H9 (cell line): Measurements from ENCODE around the gene MMEL1. TPM values are rescaled to one million over a fixed set of nuclear protein-coding genes. Genes with fewer than 3 reads are reported as not detected.

Experiments used
- DNase-seq: peaks from one replicate; pipeline ENCODE4 v3.0.0-alpha.2; 2017
- H2AFZ ChIP-seq: one replicate; pipeline ENCODE4 v1.6.1; 2013; ENCODE audit warnings: mild to moderate bottlenecking, low read length, control low read depth, moderate library complexity
- H2AK5ac ChIP-seq: 2 replicates; pipeline ENCODE4 v1.6.1; 2013; ENCODE audit warnings: low read length, control low read depth, mixed read lengths; ENCODE audit not compliant: insufficient read length
- H2BK120ac ChIP-seq: one replicate; pipeline ENCODE4 v1.6.1; 2013; ENCODE audit warnings: low read depth, mild to moderate bottlenecking, low read length, control low read depth, inconsistent platforms; ENCODE audit not compliant: poor library complexity, severe bottlenecking
- H2BK12ac ChIP-seq: 2 replicates; pipeline ENCODE4 v1.6.1; 2013; ENCODE audit warnings: low read length, control low read depth, mixed read lengths, low read depth; ENCODE audit not compliant: insufficient read length
- H2BK15ac ChIP-seq: 2 replicates; pipeline ENCODE4 v1.6.1; 2013; ENCODE audit warnings: low read depth, low read length, control low read depth
- H2BK20ac ChIP-seq: one replicate; pipeline ENCODE4 v1.6.1; 2013; ENCODE audit warnings: low read depth, mild to moderate bottlenecking, low read length, control low read depth, inconsistent platforms; ENCODE audit not compliant: poor library complexity, severe bottlenecking
- H2BK5ac ChIP-seq: 2 replicates; pipeline ENCODE4 v1.6.1; 2013; ENCODE audit warnings: low read length, control low read depth, mixed read lengths; ENCODE audit not compliant: insufficient read length
- H3K14ac ChIP-seq: 2 replicates; pipeline ENCODE4 v1.6.1; 2013; ENCODE audit warnings: low read length, control low read depth; ENCODE audit not compliant: insufficient read depth
- H3K18ac ChIP-seq: 2 replicates; pipeline ENCODE4 v1.6.1; 2013; ENCODE audit warnings: low read depth, mild to moderate bottlenecking, mixed read lengths, low read length, control low read depth; ENCODE audit not compliant: insufficient read length
- H3K23ac ChIP-seq: 2 replicates; pipeline ENCODE4 v1.6.1; 2013; ENCODE audit warnings: low read length, control low read depth, mixed read lengths, low read depth; ENCODE audit not compliant: insufficient read length
- H3K23me2 ChIP-seq: 2 replicates; pipeline ENCODE4 v1.6.1; 2013; ENCODE audit warnings: low read depth, mild to moderate bottlenecking, mixed read lengths, low read length, control low read depth; ENCODE audit not compliant: insufficient read length, poor library complexity, severe bottlenecking
- H3K27ac ChIP-seq: 2 replicates; pipeline ENCODE4 v1.5.1; 2013; ENCODE audit warnings: low read length, control low read depth, mixed read lengths, low read depth; ENCODE audit not compliant: insufficient read length
- H3K27me3 ChIP-seq: 2 replicates; pipeline ENCODE4 v1.6.1; 2013; ENCODE audit warnings: low read length, control low read depth, inconsistent platforms; ENCODE audit not compliant: insufficient read depth
- H3K4ac ChIP-seq: 2 replicates; pipeline ENCODE4 v1.6.1; 2013; ENCODE audit warnings: low read depth, mild to moderate bottlenecking, control low read depth, inconsistent platforms, low read length, moderate library complexity
- H3K4me1 ChIP-seq: 2 replicates; pipeline ENCODE4 v1.6.1; 2013; ENCODE audit warnings: low read length, control low read depth, inconsistent platforms; ENCODE audit not compliant: insufficient read depth
- H3K4me2 ChIP-seq: 2 replicates; pipeline ENCODE4 v1.6.1; 2013; ENCODE audit warnings: low read length, control low read depth, mixed read lengths; ENCODE audit not compliant: insufficient read length, insufficient read depth
- H3K56ac ChIP-seq: 2 replicates; pipeline ENCODE4 v1.6.1; 2013; ENCODE audit warnings: low read depth, mild to moderate bottlenecking, mixed read lengths, low read length, control low read depth; ENCODE audit not compliant: insufficient read length
- H3K79me1 ChIP-seq: 2 replicates; pipeline ENCODE4 v1.6.1; 2013; ENCODE audit warnings: low read depth, mild to moderate bottlenecking, moderate library complexity, low read length, control low read depth, inconsistent platforms; ENCODE audit not compliant: insufficient read depth, poor library complexity, severe bottlenecking
- H3K79me2 ChIP-seq: 2 replicates; pipeline ENCODE4 v1.6.1; 2013; ENCODE audit warnings: low read length, control low read depth, inconsistent platforms; ENCODE audit not compliant: insufficient read depth
- H3K9ac ChIP-seq: 2 replicates; pipeline ENCODE4 v1.6.1; 2013; ENCODE audit warnings: low read length, control low read depth, mixed read lengths; ENCODE audit not compliant: insufficient read length; ENCODE audit errors: extremely low read depth
- H3K9me3 ChIP-seq: one replicate; pipeline ENCODE4 v1.6.1; 2013; ENCODE audit warnings: low read depth, low read length, inconsistent platforms; ENCODE audit not compliant: control insufficient read depth
- H3T11ph ChIP-seq: one replicate; pipeline ENCODE4 v1.6.1; 2013; ENCODE audit warnings: mild to moderate bottlenecking, low read length, control low read depth, inconsistent platforms
- H4K20me1 ChIP-seq: one replicate; pipeline ENCODE4 v1.6.1; 2013; ENCODE audit not compliant: control insufficient read depth, insufficient read length, insufficient read depth
- H4K5ac ChIP-seq: 2 replicates; pipeline ENCODE4 v1.6.1; 2013; ENCODE audit warnings: low read depth, mild to moderate bottlenecking, mixed read lengths, low read length, control low read depth; ENCODE audit not compliant: insufficient read length
- H4K8ac ChIP-seq: replicated peaks from 2 replicates; pipeline ENCODE4 v1.6.1; 2013; ENCODE audit warnings: low read length, control low read depth, mixed read lengths, low read depth; ENCODE audit not compliant: insufficient read length
- H4K91ac ChIP-seq: 2 replicates; pipeline ENCODE4 v1.6.1; 2013; ENCODE audit warnings: low read depth, mild to moderate bottlenecking, moderate library complexity, mixed read lengths, low read length, control low read depth; ENCODE audit not compliant: insufficient read length
- H3K27ac Mint-ChIP-seq, 3 experiments: 2 replicates in 2 of 3; 3 replicates in 1 of 3; pipeline ENCODE4 v1.8.0; 2020 to 2021; ENCODE audit warnings: mixed read lengths in 3 of 3, mild to moderate bottlenecking in 1 of 3, moderate library complexity in 1 of 3
- H3K27me3 Mint-ChIP-seq: 2 replicates; pipeline ENCODE4 v1.8.0; 2021; ENCODE audit warnings: low read depth, mild to moderate bottlenecking, moderate library complexity, mixed read lengths
- H3K36me3 Mint-ChIP-seq, 3 experiments: 2 replicates in 2 of 3; 3 replicates in 1 of 3; pipeline ENCODE4 v1.8.0; 2020 to 2021; ENCODE audit warnings: low read depth in 3 of 3, mixed read lengths in 3 of 3; ENCODE audit not compliant: insufficient read depth in 1 of 3
- H3K4me1 Mint-ChIP-seq, 2 experiments: 2 replicates each; pipeline ENCODE4 v1.8.0; 2020; ENCODE audit warnings: mixed read lengths in 2 of 2
- H3K4me3 Mint-ChIP-seq, 2 experiments: 2 replicates in 1 of 2; 3 replicates in 1 of 2; pipeline ENCODE4 v1.8.0; 2020 to 2021; ENCODE audit warnings: mild to moderate bottlenecking in 2 of 2, mixed read lengths in 2 of 2, moderate library complexity in 1 of 2
- H3K9me3 Mint-ChIP-seq, 2 experiments: 2 replicates in 1 of 2; 3 replicates in 1 of 2; pipeline ENCODE4 v1.8.0; 2020; ENCODE audit warnings: mild to moderate bottlenecking in 2 of 2, mixed read lengths in 2 of 2, moderate library complexity in 1 of 2
- WGBS: extraction: QIAGEN DNeasy Blood & Tissue Kit; methylation state at CpG from one replicate; pipeline ENCODE4 v1.1.7; 2013; ENCODE audit warnings: missing lambda C conversion rate, low lambda C conversion rate, mixed read lengths; ENCODE audit not compliant: insufficient read length; ENCODE audit errors: extremely low coverage; 5-methylcytosine and 5-hydroxymethylcytosine counted together
- total RNA-seq: library from RNA; stranded (reverse); gene quantifications from 2 replicates; pipeline ENCODE4 v1.2.1, GENCODE V29; 2021
- TF ChIP-seq, protein P1 (sequence below): fragments of 200-600 bp; sonication (generic); conservative IDR thresholded peaks from 3 replicates; pipeline ENCODE4 v1.8.0; 2021; ENCODE audit warnings: antibody characterized with exemption, mild to moderate bottlenecking

The MMEL1 gene
- total RNA-seq, 1 experiment from 2014 or later, result 0.42 TPM

GRCh38 chr1:2575801-2576663 lies 56.8 kb downstream of the MMEL1 start:
- H3K4me1 ChIP-seq, result no peaks in the 10 kb centered on the region
- WGBS, result no CpG with 5 or more reads among the region's 23 CpGs
- no peaks in the 10 kb centered on the region for H3K79me1 ChIP-seq
- peaks cover 16% of the 10 kb centered on the region for H3K27me3 Mint-ChIP-seq
- TF ChIP-seq, protein P1, sequence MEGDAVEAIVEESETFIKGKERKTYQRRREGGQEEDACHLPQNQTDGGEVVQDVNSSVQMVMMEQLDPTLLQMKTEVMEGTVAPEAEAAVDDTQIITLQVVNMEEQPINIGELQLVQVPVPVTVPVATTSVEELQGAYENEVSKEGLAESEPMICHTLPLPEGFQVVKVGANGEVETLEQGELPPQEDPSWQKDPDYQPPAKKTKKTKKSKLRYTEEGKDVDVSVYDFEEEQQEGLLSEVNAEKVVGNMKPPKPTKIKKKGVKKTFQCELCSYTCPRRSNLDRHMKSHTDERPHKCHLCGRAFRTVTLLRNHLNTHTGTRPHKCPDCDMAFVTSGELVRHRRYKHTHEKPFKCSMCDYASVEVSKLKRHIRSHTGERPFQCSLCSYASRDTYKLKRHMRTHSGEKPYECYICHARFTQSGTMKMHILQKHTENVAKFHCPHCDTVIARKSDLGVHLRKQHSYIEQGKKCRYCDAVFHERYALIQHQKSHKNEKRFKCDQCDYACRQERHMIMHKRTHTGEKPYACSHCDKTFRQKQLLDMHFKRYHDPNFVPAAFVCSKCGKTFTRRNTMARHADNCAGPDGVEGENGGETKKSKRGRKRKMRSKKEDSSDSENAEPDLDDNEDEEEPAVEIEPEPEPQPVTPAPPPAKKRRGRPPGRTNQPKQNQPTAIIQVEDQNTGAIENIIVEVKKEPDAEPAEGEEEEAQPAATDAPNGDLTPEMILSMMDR, result no peak
- DNase-seq, result no peak
- no peak overlapping the region for H3K27ac ChIP-seq
- peaks cover 8 to 16% of the 10 kb centered on the region in 2 experiments for H3K9me3 Mint-ChIP-seq
- no peak overlapping the region for H2BK15ac ChIP-seq
- H2BK20ac ChIP-seq, result no peak overlapping the region
- no peak overlapping the region for H4K8ac ChIP-seq
- H3K4me2 ChIP-seq, result no peak overlapping the region
- H3K4ac ChIP-seq, result no peak overlapping the region
- H3K23ac ChIP-seq, result no peak overlapping the region
- peaks cover 6 to 7% of the 10 kb centered on the region in 2 experiments for H3K4me1 Mint-ChIP-seq
- H2BK12ac ChIP-seq, result no peak overlapping the region
- H3K27me3 ChIP-seq, result no peaks in the 10 kb centered on the region
- no peak overlapping the region for H4K91ac ChIP-seq
- no peak overlapping the region for H3K56ac ChIP-seq
- no peak overlapping the region for H3K18ac ChIP-seq
- H2AK5ac ChIP-seq, result no peak overlapping the region
- no peak overlapping the region; a peak in 1 of 5 replicates for H3K4me3 Mint-ChIP-seq
- peaks cover 0 to 3% (median 3%) of the 10 kb centered on the region in 3 experiments; a peak in 4 of 7 replicates for H3K36me3 Mint-ChIP-seq
- H3K9ac ChIP-seq, result no peak overlapping the region
- no peak overlapping the region for H3T11ph ChIP-seq
- no peak overlapping the region for H3K27ac Mint-ChIP-seq
- H2BK5ac ChIP-seq, result no peak overlapping the region
- H2BK120ac ChIP-seq, result no peak overlapping the region
- H4K20me1 ChIP-seq, result no peaks in the 10 kb centered on the region
- no peak overlapping the region for H3K14ac ChIP-seq
- H4K5ac ChIP-seq, result no peak overlapping the region
- H3K79me2 ChIP-seq, result no peaks in the 10 kb centered on the region
- no peaks in the 10 kb centered on the region for H3K9me3 ChIP-seq
- H2AFZ ChIP-seq, result no peak overlapping the region
- no peaks in the 10 kb centered on the region for H3K23me2 ChIP-seq
